Aorta (tissue), 5 donors: ENCODE data around the gene TICAM1. TPM values are rescaled to one million over a fixed set of nuclear protein-coding genes. Genes with fewer than 3 reads are reported as not detected.
"Not testable (repeated sequence)": the region's sequence is repeated elsewhere in the genome, so short reads cannot be mapped to it uniquely, and the experiment has no call there.

ENCODE experiments used
- ATAC-seq: fragments of 200-7000 bp; cut with Tn5 transposase; one replicate; pipeline ENCODE4 v1.9.1; 2022; ENCODE audit warnings: moderate library complexity; ENCODE audit not compliant: low FRiP score
- DNase-seq, 2 donors: peaks; one replicate each; pipeline ENCODE4 v3.0.0-alpha.2; 2020
- H3K27ac ChIP-seq, 2 donors: one replicate each; pipeline ENCODE4 v1.5.1; 2013; ENCODE audit warnings: low read length in 2 of 2, mild to moderate bottlenecking in 2 of 2, moderate library complexity in 2 of 2, control low read depth in 1 of 2, inconsistent platforms in 1 of 2, low read depth in 1 of 2
- H3K27me3 ChIP-seq, 2 donors: one replicate each; pipeline ENCODE4 v1.6.1; 2013; ENCODE audit warnings: control low read depth in 1 of 2, low read length in 1 of 2, mild to moderate bottlenecking in 1 of 2, moderate library complexity in 1 of 2; ENCODE audit not compliant: insufficient read depth in 2 of 2, control insufficient read depth in 1 of 2
- H3K36me3 ChIP-seq, 2 donors: one replicate each; pipeline ENCODE4 v1.6.1; 2013; ENCODE audit warnings: control low read depth in 1 of 2, low read length in 1 of 2, mild to moderate bottlenecking in 1 of 2; ENCODE audit not compliant: insufficient read depth in 2 of 2, control insufficient read depth in 1 of 2
- H3K4me1 ChIP-seq, 2 donors: one replicate each; pipeline ENCODE4 v1.6.1; 2013; ENCODE audit warnings: low read length in 2 of 2, control low read depth in 1 of 2, mild to moderate bottlenecking in 1 of 2, moderate library complexity in 1 of 2; ENCODE audit not compliant: insufficient read depth in 2 of 2, control insufficient read depth in 1 of 2
- H3K4me3 ChIP-seq, 2 donors: one replicate each; pipeline ENCODE4 v1.5.1; 2013; ENCODE audit warnings: low read length in 2 of 2, control low read depth in 1 of 2, mild to moderate bottlenecking in 1 of 2
- H3K9me3 ChIP-seq: one replicate; pipeline ENCODE4 v1.6.1; 2013; ENCODE audit warnings: mild to moderate bottlenecking, low read length; ENCODE audit not compliant: control insufficient read depth
- whole genome bisulfite sequencing, 2 donors: extraction: QIAGEN DNeasy Blood & Tissue Kit; methylation state at CpG; one replicate each; pipeline ENCODE4 v1.1.7; 2013; 5-methylcytosine and 5-hydroxymethylcytosine counted together
- intact Hi-C, 2 donors: fragments of 100-400 bp; cut with DNase I; formaldehyde crosslinking; loops; one replicate each; pipeline versions ENCODE4 v1.14.2 to v1.15.0; 2022
- polyA plus RNA-seq, 2 donors: library from polyadenylated mRNA; stranded (reverse); fragments of 200-250 nt; gene quantifications; one replicate each; pipeline ENCODE4 v1.2.3, GENCODE V29; 2013
- total RNA-seq, 2 donors: library from RNA; stranded (reverse); fragmentation: NEBNext Ultra II Directional; extraction: Animal tissue kit (Norgen Biotek cat#: 25700); gene quantifications; one replicate each; pipeline ENCODE4 v1.2.1, GENCODE V29; 2021
- donor health status: healthy with polysubstance abuse.
- donor health status: Bipolar disorder and iron deficiency.
- donor health status: DM: no; HTN: no; CAD: no.
- donor health status: DM: no; HTN: no; CAD: no.
- donor health status: DM: yes; HTN: yes; CAD: no.

TICAM1 gene
- total and polyA plus RNA-seq, 4 donors, result 6.9 to 18.5 (median 10.9) TPM

DNA sequence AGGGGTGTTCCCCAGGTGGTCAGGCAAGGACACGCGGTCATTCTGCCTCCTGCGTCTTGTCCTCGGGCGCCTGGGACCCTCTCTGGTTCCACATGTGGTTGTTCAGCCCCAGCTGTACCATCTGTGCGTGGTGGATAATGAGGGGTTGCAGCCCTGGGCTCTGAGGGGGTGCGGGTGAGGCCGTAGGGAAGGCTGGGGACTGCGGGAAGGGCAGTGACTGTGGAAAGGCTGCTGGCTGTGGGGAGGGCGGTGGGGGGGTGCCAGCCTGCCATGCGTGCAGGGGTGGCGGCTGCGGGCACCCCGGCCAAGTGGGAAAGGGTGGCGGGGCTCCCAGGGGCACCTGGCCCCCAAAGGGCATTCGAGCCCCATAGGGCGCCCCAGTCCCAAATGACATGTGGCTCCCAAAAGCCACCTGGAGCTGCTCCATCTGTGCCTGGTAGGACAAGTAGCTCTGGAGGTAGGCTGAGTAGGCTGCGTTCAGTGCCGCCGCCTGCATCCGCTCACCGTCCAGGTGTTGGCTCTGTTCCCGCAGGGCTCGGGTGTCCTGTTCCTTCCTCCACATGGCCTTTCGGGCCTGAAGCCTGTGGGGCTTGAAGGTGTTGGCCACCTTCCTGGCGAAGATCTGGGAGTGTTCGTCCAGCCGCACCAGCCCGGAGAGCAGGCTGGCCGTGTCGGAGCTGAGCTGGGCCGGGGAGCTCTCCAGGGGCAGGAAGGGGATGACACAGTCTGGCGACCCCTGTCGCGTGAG lies 15.1 kb downstream of the TICAM1 start:
- Histone ChIP-seq H3K9me3 (no peaks in the 10 kb centered on the region), H3K4me3 (no peak overlapping the region), H3K27me3 (no peaks in the 10 kb centered on the region), H3K27ac (peak overlapping the region in 1 of 2 donors; percentile 19), H3K4me1 (peaks cover 0 to 1% of the 10 kb centered on the region in 2 donors), H3K36me3 (peaks cover 0 to 1% of the 10 kb centered on the region in 2 donors)
- 93 to 95% methylated on average over 35 of the region's 35 CpGs for WGBS, 2 donors
- ATAC-seq (no peak), DNase-seq (no peak)
- intact Hi-C loops, result no loop called here

DNA sequence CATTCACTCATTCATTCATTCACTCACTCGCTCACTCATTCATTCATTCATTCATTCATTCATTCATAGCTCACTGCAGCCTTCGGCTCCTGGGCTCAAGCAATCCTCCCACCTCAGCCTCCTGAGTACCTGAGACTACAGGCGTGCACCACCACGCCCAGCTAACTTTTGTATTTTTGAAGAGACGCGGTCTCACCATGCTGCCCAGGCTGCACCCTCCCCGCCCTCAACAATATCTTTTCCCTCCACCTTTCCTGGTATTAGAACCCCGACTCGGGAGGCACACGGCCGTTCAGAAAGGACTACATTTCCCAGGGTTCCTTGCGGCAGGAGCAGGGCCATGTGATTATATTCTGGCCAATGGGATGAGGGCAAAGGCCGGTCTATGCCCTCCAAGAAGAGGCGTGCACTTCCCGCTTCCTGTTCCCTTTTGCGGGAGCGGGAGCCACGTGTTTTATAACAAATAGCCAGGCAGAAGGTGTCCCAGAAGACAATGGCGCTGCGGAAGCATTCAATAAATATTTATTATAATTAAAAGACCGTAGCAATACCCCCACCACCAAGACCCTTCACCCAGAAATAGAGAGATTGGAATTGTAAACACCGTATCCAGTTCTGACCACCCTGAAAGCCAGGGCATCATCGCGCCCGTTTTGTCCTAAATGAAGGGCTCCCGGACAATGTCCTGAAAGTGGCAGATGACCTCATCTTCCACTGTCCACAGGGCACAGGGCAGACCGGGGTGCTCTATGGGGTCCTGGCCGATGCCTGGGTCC lies 15.9 kb downstream of the TICAM1 start:
- H3K36me3 ChIP-seq, result peaks cover 0 to 1% of the 10 kb centered on the region in 2 donors
- intact Hi-C loops, result no loop called here
- no peaks in the 10 kb centered on the region for H3K27me3 ChIP-seq
- ATAC-seq (peak; percentile 92), DNase-seq (peak; percentile 93 to 94)
- 29 to 30% methylated on average over 28 of the region's 28 CpGs for WGBS, 2 donors
- peaks cover 0 to 1% of the 10 kb centered on the region in 2 donors for H3K4me1 ChIP-seq
- H3K27ac ChIP-seq, result peak overlapping the region in 1 of 2 donors; percentile 19
- no peaks in the 10 kb centered on the region for H3K9me3 ChIP-seq
- no peak overlapping the region for H3K4me3 ChIP-seq

DNA sequence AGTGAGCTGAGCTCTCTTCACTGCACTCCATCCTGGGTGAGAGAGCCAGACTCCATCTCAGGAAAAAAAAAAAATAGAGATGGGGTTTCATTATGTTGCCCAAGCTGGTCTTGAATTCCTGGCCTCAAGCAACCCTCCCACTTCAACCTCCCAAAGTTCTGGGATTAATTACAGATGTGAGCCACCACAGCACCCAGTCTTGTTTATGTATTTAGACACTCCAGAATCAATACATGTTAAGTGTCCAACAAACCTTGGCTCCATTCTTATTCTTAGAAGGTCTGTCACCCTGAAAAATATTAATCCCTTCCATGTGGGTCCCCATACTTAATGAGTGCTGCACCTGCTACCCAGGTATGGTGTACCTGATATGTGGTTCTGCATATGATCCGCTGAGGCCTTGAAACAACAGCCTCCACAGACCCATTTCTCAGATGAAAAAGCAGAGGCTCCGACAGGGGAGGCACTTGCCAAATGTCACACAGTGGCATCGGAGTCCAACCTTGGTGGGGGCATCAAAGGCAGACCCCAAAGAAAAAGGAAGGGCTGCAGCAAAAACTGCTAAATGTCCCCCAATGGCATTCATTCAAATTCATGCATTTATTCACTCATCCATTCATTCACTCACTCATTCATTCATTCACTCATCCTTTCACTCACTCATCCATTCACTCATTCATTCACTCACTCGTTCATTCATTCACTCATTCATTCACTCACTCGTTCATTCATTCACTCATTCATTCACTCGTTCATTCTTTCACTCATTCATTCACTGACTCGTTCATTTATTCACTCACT lies 16.7 kb downstream of the TICAM1 start:
- 72 to 74% methylated on average over 7 of the region's 7 CpGs for WGBS, 2 donors
- intact Hi-C loops, result loop anchor here in 1 of 2 donors (5.0 kb wide), 1 partner anchor 97 kb away; no protein-coding TSS in a partner anchor
- no peak overlapping the region for H3K4me3 ChIP-seq
- H3K4me1 ChIP-seq, result peaks cover 0 to 1% of the 10 kb centered on the region in 2 donors
- H3K27me3 ChIP-seq, result no peaks in the 10 kb centered on the region
- no peak overlapping the region for H3K27ac ChIP-seq
- peaks cover 0 to 1% of the 10 kb centered on the region in 2 donors for H3K36me3 ChIP-seq
- DNase-seq (no peak), ATAC-seq (no peak)
- H3K9me3 ChIP-seq, result no peaks in the 10 kb centered on the region

DNA sequence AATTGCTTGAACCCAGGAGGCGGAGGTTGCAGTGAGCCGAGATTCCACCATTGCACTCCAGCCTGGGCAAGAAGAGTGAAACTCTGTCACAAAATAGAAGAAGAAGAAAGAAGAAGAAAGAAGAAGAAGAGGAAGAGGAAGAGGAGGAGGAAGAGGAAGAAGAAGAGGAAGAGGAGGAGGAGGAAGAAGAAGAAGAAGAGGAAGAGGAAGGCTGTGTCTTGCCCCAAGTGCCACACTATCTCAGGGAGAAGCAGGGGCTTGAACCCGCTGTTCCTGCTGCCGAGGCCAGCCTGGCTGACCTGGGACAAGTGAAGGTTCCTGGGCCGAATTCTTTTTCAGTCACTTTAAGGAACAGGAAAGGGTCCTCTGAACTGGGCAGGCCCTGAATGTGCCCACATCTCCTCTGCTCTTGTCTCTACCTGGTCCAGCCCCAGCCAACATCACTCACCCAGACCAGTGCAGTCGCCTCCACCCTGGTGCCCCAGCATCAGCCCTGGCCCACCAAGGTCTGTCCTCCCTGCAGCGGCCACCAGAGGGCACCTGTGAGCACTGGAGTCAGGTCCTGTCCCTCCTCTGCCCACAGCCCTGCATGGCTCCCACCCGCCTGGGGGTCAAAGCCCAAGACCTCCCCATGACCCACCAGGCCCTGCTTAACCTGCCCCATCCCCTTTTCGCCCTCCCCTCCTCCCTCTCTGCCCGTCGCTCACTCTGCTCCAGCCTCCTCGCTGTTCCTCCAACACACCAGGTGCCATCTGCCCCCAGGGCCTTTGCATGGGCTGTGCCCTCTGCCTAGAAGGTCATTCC lies 20.0 kb downstream of the TICAM1 start:
- no peak overlapping the region for H3K4me3 ChIP-seq
- H3K27me3 ChIP-seq, result no peaks in the 10 kb centered on the region
- peaks cover 0 to 1% of the 10 kb centered on the region in 2 donors for H3K4me1 ChIP-seq
- peak; percentile 88 to 96 for DNase-seq
- H3K9me3 ChIP-seq, result no peaks in the 10 kb centered on the region
- H3K36me3 ChIP-seq, result no peaks in the 10 kb centered on the region
- 79 to 87% methylated on average over 12 of the region's 12 CpGs for WGBS, 2 donors
- ATAC-seq, result peak; percentile 74
- peak overlapping the region in 1 of 2 donors; percentile 74 for H3K27ac ChIP-seq
- intact Hi-C loops, result loop anchor here (2.0 to 5.0 kb wide), 3 partner anchors 19 to 219 kb away; partner anchors contain the start of gene TICAM1 (in 1 of the 2)

DNA sequence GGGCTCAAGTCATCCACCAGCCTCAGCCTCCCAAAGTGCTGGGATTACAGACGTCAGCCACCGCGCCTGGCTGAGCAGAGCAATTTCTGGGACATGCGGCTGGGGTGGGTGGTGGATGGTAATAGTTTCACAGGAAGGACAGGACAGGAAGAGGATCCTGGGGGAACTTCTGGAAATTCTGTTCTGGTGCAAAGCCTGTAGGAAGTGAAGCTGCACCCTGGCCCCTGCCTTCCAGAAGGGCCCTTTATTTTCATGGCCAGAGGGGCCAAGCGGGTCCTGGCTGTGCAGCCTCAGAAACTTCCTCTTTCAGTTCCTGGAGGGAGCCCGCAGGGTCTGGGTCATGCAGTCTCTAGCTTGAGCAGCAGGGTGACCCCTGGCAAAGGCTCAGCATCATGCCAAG lies 24.3 kb downstream of the TICAM1 start:
- ATAC-seq (no peak), DNase-seq (peak in 1 of 2 donors; percentile 88)
- peaks cover 0 to 1% of the 10 kb centered on the region in 2 donors for H3K4me1 ChIP-seq
- 87 to 88% methylated on average over 6 of the region's 6 CpGs for WGBS, 2 donors
- no peak overlapping the region for H3K4me3 ChIP-seq
- no peaks in the 10 kb centered on the region for H3K27me3 ChIP-seq
- H3K27ac ChIP-seq, result no peak overlapping the region
- no peaks in the 10 kb centered on the region for H3K36me3 ChIP-seq
- H3K9me3 ChIP-seq, result no peaks in the 10 kb centered on the region
- intact Hi-C loops, result no loop called here

DNA sequence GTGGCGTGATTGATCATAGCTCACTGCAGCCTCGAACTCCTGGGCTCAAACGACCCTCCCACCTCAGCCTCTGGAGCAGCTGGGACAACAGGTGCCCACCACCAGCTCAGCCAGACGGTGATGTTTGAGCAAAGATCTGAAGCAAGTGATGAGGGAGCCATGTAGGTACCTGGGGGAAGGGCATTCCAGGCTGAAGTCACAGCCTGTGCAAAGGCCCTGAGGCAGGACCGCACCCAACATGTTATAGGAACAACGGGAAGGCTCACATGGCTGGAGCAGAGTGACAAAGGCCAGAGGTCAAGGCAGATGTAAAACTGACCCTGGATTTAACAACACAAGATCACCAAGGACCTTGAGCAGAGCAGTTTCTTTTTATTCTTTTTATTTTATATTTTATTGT lies 25.1 kb downstream of the TICAM1 start:
- DNase-seq, result no peak
- no peak overlapping the region for H3K27ac ChIP-seq
- intact Hi-C loops, result no loop called here
- no peak overlapping the region for H3K4me3 ChIP-seq
- 86 to 90% methylated on average over 6 of the region's 6 CpGs for WGBS, 2 donors
- no peaks in the 10 kb centered on the region for H3K9me3 ChIP-seq
- no peaks in the 10 kb centered on the region for H3K36me3 ChIP-seq
- ATAC-seq, result no peak
- no peaks in the 10 kb centered on the region for H3K27me3 ChIP-seq
- H3K4me1 ChIP-seq, result no peaks in the 10 kb centered on the region

DNA sequence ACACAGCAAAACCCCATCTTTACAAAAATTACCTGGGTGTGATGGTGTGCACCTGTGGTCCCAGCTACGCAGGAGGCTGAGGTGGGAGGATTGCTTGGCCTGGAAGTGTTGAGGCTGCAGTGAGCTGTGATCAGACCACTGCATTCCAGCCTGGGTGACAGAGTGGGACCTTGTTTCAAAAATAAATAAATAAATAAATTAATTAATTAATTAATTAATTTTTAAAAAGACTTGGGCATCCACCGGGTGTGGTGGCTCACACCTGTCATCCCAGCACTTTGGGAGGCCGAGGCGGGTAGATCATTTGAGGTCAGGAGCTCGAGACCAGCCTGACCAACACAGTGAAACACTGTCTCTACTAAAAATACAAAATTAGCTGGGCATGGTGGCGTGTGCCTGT lies 26.4 kb downstream of the TICAM1 start:
- H3K36me3 ChIP-seq, H3K4me3 ChIP-seq, ATAC-seq, H3K9me3 ChIP-seq, H3K27me3 ChIP-seq, intact Hi-C loops, DNase-seq, H3K27ac ChIP-seq, H3K4me1 ChIP-seq: not testable (repeated sequence)
- 96 to 97% methylated on average over 6 of the region's 6 CpGs for WGBS, 2 donors
